HCT116 (cell line): Measurements from ENCODE around the gene GSTO2.

Experiments
- CBX3 ChIP-seq: IDR thresholded peaks from 2 replicates; pipeline ENCODE4 v1.6.1; 2012; ENCODE audit warnings: low read depth
- ELF1 ChIP-seq: IDR thresholded peaks from 2 replicates; pipeline ENCODE4 v1.6.1; 2012; ENCODE audit warnings: low read depth, borderline replicate concordance
- EZH2 ChIP-seq: fragments of 200-600 bp; sonication (generic); IDR thresholded peaks from 2 replicates; pipeline ENCODE4 v1.6.1; 2017; ENCODE audit warnings: antibody characterized with exemption, mixed run types
- POLR2A ChIP-seq: IDR thresholded peaks from 2 replicates; pipeline ENCODE4 v1.7.0; 2011; ENCODE audit warnings: borderline replicate concordance; ENCODE audit not compliant: insufficient read depth, insufficient read length; ENCODE audit errors: extremely low read depth
- POLR2AphosphoS5 ChIP-seq: IDR thresholded peaks from 2 replicates; pipeline ENCODE4 v1.6.1; 2011; ENCODE audit warnings: mild to moderate bottlenecking, low read depth, low read length, moderate library complexity
- SP1 ChIP-seq: IDR thresholded peaks from 2 replicates; pipeline ENCODE4 v1.6.1; 2012; ENCODE audit warnings: low read depth
- YY1 ChIP-seq: IDR thresholded peaks from 2 replicates; pipeline ENCODE4 v1.6.1; 2011; ENCODE audit warnings: low read length, low read depth, moderate library complexity, mild to moderate bottlenecking; ENCODE audit not compliant: insufficient replicate concordance; ENCODE audit errors: extremely low read depth
- TF ChIP-seq, protein P1 (sequence below), 3 experiments: fragments of 200-600 bp in 1 of 3; sonication (generic) in 1 of 3; IDR thresholded peaks in 2 of 3; conservative IDR thresholded peaks in 1 of 3; 2 replicates each; pipeline ENCODE4 v1.5.1; 2012 to 2017; ENCODE audit warnings: low read depth in 2 of 3, low read length in 2 of 3, antibody characterized with exemption in 1 of 3, borderline replicate concordance in 1 of 3, control low read depth in 1 of 3, mild to moderate bottlenecking in 1 of 3, mixed read lengths in 1 of 3, mixed run types in 1 of 3, moderate library complexity in 1 of 3; ENCODE audit not compliant: insufficient read depth in 1 of 3
- TF ChIP-seq, protein P2 (sequence below): IDR thresholded peaks from 2 replicates; pipeline ENCODE4 v1.6.1; 2011; ENCODE audit warnings: mild to moderate bottlenecking, low read length, moderate library complexity; ENCODE audit not compliant: insufficient replicate concordance; ENCODE audit errors: extremely low read depth

DNA sequence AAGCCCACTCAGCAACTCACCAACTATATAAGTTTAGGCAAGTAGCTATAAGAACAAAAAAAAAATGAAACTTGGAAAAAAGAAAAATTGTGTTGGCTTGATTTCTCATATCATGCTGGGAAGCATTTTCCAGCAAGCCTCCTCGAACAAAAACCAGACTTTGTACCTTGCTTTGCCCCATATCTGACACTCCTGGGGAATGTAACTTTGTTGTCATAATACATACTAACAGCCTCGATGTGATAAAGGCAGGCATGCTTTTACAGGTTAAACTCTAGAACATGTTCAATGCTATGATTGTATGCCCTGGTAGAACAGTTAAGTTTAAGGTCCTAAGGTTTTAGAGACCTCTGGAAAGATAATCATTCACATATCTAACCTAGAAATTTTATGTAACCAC, 48.5 kb upstream of the GSTO2 start:
- no peak for TF ChIP-seq ELF1
- TF ChIP-seq YY1, result no peak
- TF ChIP-seq, protein P1, sequence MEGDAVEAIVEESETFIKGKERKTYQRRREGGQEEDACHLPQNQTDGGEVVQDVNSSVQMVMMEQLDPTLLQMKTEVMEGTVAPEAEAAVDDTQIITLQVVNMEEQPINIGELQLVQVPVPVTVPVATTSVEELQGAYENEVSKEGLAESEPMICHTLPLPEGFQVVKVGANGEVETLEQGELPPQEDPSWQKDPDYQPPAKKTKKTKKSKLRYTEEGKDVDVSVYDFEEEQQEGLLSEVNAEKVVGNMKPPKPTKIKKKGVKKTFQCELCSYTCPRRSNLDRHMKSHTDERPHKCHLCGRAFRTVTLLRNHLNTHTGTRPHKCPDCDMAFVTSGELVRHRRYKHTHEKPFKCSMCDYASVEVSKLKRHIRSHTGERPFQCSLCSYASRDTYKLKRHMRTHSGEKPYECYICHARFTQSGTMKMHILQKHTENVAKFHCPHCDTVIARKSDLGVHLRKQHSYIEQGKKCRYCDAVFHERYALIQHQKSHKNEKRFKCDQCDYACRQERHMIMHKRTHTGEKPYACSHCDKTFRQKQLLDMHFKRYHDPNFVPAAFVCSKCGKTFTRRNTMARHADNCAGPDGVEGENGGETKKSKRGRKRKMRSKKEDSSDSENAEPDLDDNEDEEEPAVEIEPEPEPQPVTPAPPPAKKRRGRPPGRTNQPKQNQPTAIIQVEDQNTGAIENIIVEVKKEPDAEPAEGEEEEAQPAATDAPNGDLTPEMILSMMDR (IDR thresholded peaks at IDR 0.05 in 2 of 3, conservative IDR thresholded peaks at IDR 0.05 in 1 of 3; ENCODE audit: borderline replicate concordance in 1 of 3, insufficient read depth in 1 of 3, low read depth in 2 of 3, low read length in 2 of 3), result no peak
- TF ChIP-seq, protein P2, sequence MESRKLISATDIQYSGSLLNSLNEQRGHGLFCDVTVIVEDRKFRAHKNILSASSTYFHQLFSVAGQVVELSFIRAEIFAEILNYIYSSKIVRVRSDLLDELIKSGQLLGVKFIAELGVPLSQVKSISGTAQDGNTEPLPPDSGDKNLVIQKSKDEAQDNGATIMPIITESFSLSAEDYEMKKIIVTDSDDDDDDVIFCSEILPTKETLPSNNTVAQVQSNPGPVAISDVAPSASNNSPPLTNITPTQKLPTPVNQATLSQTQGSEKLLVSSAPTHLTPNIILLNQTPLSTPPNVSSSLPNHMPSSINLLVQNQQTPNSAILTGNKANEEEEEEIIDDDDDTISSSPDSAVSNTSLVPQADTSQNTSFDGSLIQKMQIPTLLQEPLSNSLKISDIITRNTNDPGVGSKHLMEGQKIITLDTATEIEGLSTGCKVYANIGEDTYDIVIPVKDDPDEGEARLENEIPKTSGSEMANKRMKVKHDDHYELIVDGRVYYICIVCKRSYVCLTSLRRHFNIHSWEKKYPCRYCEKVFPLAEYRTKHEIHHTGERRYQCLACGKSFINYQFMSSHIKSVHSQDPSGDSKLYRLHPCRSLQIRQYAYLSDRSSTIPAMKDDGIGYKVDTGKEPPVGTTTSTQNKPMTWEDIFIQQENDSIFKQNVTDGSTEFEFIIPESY, result no peak
- TF ChIP-seq SP1, result no peak
- no peak for TF ChIP-seq EZH2
- no peak for TF ChIP-seq CBX3
- TF ChIP-seq POLR2A, result no peak
- TF ChIP-seq POLR2AphosphoS5, result no peak
